Stimulated activated CD4-positive, alpha-beta T cell treated with anti-CD3 and anti-CD28 coated beads, Interleukin-4, amount 100 ng/mL, for 24 hours (primary cell): ENCODE results near the gene PACRG.

Experiments used
- DNase-seq: peaks from one replicate; pipeline ENCODE4 v3.0.0-alpha.2; 2020

PACRG gene

DNA sequence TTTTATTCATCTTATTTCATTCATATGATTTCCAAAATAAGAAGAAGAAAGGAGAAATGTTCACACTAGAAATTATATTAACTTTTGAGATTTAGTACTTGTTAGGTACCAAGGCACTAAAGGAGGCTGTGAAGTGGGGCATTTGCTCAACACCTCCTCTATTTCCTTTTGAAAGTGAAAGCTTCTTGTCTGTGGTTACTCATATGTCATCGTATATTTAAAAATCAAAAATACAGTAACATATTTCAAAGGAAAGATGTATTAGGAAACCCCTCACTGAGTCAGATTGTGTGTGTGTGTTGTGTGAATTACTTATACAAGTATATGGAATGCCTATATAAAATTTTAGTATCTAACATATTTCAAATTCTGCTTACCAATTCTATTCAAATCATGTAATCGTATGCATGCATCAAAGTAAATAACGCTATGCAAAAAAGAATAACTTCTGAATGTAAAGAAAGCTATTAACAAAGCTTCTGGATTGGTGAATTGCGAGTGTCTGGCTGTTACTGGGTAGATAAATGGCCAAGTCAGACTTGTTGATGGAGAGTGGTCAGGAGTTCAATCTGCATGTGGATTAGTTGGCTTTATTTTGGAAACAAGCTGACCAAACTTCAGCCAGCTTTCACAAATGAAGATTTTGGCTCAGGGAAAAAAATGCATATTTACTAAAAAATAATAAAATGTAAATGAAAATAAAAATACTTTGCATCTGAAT is 70.9 kb downstream of the PACRG start:
- no peak for DNase-seq

DNA sequence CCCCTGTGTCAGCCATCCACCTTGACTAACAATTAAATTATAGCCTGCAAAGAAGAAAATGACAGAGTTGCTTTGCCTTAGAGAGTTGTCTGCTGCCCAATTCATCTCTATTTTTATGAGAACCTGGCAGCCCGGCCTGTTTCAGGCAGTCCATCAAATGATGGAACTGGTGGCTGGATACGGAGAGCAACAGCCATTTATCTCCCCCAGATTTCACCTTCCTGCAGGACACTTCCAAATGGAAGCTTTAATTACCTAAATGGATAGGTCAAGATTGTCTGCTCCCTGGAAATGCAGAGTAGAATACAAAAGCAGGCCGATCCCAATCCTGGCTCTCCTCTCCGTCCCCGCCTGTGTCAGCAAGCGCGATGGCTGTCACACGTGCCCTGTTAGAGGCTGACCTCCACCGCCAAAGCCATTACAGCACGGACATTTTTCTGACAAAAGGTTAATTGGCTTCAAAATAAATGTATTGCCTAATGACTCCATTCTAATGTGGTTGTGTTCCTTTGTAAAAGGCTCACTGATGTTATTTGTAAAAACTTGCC is 86.7 kb downstream of the PACRG start:
- no peak for DNase-seq

GRCh38 chr6:162817196-162817595 is 89.4 kb downstream of the PACRG start:
- no peak for DNase-seq

DNA sequence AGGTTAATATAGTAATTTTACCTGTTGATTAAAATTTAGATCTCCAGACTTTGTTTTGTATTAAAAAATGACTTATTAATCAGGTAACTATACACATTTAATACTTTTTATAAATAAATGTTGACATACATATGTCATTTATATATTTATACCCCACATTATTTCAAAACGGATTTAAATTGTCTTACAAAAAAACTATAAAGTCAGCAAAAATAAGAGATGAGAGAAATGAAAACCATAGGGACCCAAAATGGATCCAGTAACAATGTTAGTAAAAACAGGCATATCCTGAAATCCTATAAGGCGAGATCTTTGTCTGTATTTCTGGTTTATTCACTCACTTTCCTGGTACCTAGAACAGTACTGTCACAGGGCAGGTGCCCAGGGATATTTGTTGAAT is 91.5 kb downstream of the PACRG start:
- DNase-seq: no peak

- DNase-seq: no peak
Measured at GRCh38 chr6:162821102-162821501, 93.3 kb downstream of the PACRG start.

DNA sequence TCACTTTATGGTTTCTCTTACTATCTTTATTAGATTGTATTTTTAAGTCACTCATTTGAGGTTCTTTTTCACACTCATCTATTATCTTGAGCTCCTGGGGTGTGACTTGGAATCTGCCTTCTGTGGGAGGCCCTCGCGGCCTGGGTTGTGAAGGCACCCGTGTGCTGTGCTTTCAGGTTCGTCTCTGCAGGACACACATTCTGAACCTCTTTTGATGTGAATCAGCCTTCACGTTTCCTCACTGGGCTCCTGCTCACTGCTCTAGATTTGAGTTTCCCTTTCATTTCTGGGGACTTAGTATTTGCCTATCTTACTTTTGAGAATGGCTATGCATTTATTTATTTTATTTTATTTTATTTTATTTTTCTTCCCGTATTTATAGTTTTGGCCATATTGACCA is 97.8 kb downstream of the PACRG start:
- DNase-seq: no peak

DNA sequence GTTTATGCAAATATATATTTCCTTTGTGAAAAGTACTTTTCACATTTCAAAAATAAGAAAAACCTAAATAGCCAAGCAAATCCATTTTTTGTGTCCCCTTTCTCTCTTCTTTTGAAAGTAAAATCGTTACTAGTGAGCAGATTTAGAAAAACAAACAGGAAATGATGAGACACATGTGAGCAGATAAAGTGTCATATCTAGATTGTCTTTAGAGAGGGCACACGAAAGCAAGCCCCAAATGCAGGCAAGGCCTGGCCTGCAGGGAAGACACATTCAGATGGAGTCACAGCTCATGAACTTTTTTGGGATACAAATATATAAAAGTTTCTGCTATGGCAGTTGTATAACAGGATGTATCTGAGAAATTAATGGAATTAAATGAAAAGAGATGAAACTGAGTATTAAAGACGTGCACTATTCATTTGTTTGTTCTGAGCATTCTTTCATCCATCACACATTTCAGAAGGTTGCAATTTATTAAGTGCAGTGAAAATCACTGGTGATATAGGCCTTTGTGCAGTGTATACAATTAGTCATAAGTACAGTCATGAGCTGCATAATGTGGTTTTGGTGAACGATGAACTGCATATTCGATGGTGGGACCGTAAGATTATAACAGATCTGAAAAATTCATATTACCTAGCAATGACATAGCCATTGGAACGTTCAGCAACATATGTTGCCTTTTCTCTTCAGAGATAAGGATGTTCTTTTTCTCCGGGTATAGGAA is 101.4 kb downstream of the PACRG start:
- no peak for DNase-seq

- DNase-seq: no peak
Measured at GRCh38 chr6:162833776-162834175, 106.0 kb downstream of the PACRG start.

DNA sequence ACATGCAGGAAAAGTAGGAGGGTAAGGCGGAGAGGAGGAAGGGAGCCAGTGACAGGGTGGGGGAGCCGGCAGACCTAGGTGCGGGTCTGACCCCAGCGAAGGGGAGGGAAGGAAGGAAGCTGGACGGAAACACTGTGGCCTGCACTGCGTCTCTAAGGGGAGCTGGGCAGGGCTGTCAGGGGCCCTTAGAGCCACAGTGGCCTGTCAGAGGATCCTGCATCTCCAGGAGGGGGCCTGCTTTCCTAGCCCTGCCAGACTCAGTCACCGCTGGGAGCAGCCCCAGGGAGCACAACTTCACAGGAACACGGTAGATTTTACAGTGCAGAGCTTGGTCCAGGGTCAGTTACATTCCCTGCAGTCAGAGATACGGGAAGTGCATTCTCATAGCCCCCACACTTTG is 118.2 kb downstream of the PACRG start:
- DNase-seq: no peak

- no peak for DNase-seq
Measured at GRCh38 chr6:162846723-162847122, 118.9 kb downstream of the PACRG start.

DNA sequence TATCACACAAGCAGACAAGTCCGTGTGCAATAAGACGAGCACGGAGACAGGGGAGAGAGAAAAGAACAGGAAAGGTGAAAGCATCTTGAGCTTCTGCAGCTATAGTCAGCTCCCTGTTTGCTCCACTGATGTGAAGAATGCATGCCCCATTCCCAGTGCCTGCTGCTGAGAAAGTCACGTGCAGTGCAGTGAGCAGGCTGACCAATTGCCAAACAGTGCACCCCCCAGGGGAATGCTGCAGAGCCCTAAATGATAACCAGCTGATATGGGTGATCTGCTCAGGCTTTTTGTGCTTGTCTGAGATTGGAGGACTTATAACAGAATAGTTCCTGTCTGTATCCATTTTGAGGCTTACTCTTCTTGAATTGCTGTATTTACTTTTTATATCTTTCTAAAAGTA is 121.5 kb downstream of the PACRG start:
- no peak for DNase-seq

GRCh38 chr6:162852192-162852591 is 124.4 kb downstream of the PACRG start:
- DNase-seq: no peak

DNA sequence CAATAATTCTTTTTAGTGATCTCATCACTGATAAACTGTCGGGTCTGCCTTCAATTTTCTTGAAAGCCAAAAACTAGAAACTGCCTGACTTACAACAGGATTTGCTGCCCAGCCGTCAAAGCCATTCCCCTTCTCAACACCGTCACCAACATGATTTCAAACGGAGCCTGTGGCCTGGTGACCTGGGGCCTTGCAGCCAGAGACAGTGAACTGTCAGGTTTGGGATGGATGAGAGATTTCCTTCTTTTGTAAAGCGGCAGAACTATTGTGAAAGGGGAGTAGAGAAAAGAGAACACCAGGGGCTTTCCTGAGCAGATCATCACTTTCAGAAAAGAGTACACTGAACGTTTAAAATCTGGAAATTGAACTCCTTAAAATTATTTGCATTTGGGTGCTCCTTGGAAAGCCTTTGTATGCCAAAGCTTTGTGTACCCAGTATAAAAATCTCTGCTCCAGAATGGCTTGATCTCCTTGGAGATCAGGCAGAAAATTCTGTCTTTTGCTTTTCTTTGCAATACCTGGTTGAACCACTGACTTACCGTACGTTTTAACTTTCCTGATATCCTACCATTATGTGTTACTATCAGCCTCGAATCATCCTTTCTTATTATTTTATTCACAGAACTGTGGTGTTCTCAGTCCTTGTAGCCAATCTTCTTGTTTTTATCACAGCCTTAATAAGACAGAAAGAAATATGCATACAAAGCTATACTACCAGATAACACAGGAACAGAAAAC is 125.2 kb downstream of the PACRG start:
- no peak for DNase-seq

DNA sequence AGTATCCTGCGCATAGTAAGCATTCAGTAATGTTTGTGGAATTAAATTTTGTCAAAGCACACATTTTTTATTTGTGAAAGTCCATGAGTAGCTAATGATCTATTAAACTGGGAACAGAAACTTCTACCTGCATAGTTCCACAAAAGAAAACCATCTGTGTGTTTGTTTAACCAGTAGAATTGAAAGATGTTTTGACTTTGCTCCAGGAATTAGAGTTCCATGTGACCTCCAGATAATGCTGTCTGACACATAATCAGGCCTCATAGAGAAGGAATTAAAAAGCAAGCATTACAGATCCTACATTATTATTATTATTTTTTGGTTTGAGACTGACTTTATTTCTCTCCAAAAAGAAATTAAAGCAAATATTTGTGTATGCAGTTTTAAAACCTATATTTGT is 126.5 kb downstream of the PACRG start:
- no peak for DNase-seq

- DNase-seq: no peak
Measured at GRCh38 chr6:162854734-162855191, 127.0 kb downstream of the PACRG start.

DNA sequence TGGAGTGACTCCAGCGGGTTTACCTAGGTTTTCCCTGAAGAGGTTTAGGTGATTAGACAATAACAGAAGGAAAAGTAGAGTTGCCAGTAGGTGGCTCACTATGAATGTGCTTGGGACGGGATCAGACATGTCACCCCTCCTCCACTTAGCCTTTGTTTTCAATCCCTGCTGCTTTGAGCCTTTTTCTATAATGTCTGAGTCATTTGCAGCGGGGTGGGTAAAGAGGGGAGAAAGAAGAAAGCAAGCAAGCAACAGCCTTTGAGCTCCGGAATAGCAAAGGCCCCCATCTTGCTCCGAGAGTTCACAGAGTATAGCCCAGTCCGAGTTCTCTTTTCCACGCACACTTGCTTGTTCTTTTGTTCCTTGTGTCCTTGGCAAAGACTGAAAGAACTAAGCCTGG is 129.1 kb downstream of the PACRG start:
- DNase-seq: no peak

- DNase-seq: no peak
Measured at GRCh38 chr6:162857326-162857725, 129.6 kb downstream of the PACRG start.

GRCh38 chr6:162862462-162862861 is 134.7 kb downstream of the PACRG start:
- DNase-seq: no peak

DNA sequence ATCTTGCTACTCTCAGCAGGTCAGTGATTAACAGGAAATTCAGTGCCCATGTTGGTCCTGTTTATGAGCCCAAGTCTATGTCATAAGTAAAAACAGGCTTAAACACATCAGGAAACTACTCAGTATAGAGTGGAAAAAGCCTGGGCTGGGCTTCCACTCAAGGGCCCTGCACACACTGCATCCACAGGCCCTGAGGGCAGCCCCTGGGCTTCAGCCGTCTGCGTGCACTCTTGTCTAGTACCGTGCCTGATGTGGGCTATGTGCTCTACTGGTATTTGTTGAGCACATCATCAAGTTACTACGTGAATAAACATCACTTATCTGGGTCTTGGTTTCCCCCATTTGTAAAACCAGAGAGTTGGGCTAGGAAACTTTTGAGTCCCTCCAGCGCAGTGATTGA is 135.2 kb downstream of the PACRG start:
- no peak for DNase-seq

DNA sequence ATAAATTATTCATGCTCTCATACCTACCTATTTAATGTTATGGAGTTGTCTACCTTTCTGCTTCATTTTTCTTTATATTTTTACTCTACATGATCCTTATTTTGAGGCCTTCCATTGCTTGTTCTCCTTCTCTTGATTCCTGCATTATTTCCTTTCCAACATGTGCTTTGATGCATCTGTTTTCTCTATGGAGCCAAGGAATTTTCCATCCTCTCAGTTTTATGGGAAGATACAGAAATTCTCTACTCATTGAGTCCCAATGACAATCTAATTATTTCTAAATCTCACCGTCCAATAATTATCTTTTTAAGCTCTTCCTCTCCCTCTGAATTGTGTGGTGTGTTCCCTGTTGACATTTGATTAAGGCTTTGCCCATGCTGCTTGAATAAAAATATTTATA is 136.0 kb downstream of the PACRG start:
- no peak for DNase-seq

GRCh38 chr6:162864911-162865310 is 137.1 kb downstream of the PACRG start:
- no peak for DNase-seq

DNA sequence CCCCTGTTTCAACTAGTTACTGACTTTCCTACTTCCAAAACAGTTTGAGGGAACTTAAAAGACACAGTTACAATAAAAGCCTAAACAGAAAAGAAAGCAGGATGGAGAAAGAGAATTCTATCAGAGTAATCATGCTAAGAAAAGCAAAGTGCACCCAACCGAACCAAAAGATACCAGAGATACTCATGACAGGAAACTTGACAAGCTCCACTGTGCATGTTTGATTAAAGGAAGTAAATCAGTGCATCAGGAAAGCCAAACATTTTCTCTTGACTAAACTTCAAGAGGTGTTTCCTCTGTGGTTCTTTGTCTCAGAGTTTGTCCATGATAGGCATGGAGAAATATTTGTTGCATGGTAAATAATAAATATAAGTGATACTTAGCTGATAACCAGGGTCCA is 138.9 kb downstream of the PACRG start:
- no peak for DNase-seq

DNA sequence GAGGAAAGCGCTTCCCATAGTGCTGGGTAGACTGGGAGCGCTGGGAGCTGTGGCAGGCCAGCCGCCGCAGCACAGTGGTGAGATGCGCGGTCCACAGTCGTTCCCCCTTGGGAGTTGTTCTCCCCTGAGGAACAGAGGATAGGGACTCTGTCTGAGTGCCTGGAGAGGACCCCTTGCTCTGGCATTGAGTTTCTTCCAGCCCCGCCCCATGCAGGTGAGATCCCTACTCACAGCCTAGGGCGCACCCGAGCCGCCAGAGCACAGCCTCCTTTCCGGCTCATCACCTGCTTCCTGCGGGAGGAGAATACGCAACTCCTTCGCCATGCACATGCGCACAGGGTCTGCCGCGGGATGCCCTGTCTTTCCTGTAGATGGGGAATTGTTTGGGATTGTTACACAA is 140.6 kb downstream of the PACRG start:
- DNase-seq: no peak

DNA sequence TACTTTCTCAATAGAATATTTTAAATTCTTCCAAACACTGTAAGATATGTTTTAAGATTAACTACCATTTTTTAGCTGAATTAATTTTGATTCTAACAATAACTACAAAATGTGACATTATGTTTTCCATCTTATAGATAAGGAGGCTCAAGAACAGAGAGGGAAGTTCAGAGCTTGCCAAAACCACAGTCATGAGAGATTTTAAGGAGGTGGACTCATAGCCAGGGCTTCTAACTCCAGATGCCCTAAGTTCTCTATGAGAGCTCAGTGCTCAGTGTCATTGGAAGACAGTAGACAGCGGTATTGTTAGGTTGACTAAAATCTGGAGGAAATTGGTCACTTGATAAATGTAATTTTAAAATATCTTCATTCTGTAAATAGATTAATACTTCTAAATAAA is 144.2 kb downstream of the PACRG start:
- no peak for DNase-seq
